Smooth muscle cell (in vitro differentiated cells): ENCODE data around the gene YY1. TPM values are rescaled to one million over a fixed set of nuclear protein-coding genes. Genes with fewer than 3 reads are reported as not detected.

ENCODE experiments used
- DNase-seq: peaks from one replicate; lab custom pipeline; 2025; ENCODE audit not compliant: unreplicated experiment; lab: John Stamatoyannopoulos, UW
- H2AFZ ChIP-seq: fragments of 200-600 bp; sonication (generic); 2 replicates; pipeline ENCODE4 v1.6.0; 2016; ENCODE audit warnings: antibody characterized with exemption, low read depth, mild to moderate bottlenecking
- H3F3A ChIP-seq: fragments of 200-600 bp; sonication (generic); 2 replicates; pipeline ENCODE4 v1.6.0; 2017; ENCODE audit warnings: antibody characterized with exemption, low read depth
- H3K27ac ChIP-seq: fragments of 200-600 bp; sonication (generic); 2 replicates; pipeline ENCODE4 v1.5.1; 2016; ENCODE audit warnings: low read depth, mild to moderate bottlenecking
- H3K27me3 ChIP-seq: fragments of 200-600 bp; sonication (generic); 2 replicates; pipeline ENCODE4 v1.6.1; 2016; ENCODE audit warnings: low read depth, mild to moderate bottlenecking
- H3K36me3 ChIP-seq: fragments of 200-600 bp; sonication (generic); 2 replicates; pipeline ENCODE4 v1.5.1; 2016; ENCODE audit warnings: low read depth
- H3K4me1 ChIP-seq: fragments of 200-600 bp; sonication (generic); 2 replicates; pipeline ENCODE4 v1.5.1; 2016; ENCODE audit warnings: low read depth
- H3K4me2 ChIP-seq: fragments of 200-600 bp; sonication (generic); 2 replicates; pipeline ENCODE4 v1.6.0; 2016; ENCODE audit warnings: mild to moderate bottlenecking
- H3K4me3 ChIP-seq: fragments of 200-600 bp; sonication (generic); 2 replicates; pipeline ENCODE4 v1.5.1; 2016; ENCODE audit warnings: mild to moderate bottlenecking
- H3K79me2 ChIP-seq: fragments of 200-600 bp; sonication (generic); 2 replicates; pipeline ENCODE4 v1.6.0; 2016; ENCODE audit warnings: low read depth, mild to moderate bottlenecking
- H3K9ac ChIP-seq: fragments of 200-600 bp; sonication (generic); 2 replicates; pipeline ENCODE4 v1.6.0; 2016; ENCODE audit warnings: low read depth
- H3K9me3 ChIP-seq: fragments of 200-600 bp; sonication (generic); replicated peaks from 2 replicates; pipeline ENCODE4 v1.5.1; 2016; ENCODE audit warnings: low read depth
- H4K20me1 ChIP-seq: fragments of 200-600 bp; sonication (generic); 2 replicates; pipeline ENCODE4 v1.6.0; 2016; ENCODE audit warnings: low read depth
- CTCF ChIP-seq: fragments of 200-600 bp; sonication (generic); IDR thresholded peaks from 2 replicates; pipeline ENCODE4 v1.5.1; 2017; ENCODE audit warnings: borderline replicate concordance, mild to moderate bottlenecking, antibody characterized with exemption; ENCODE audit not compliant: insufficient read depth, poor library complexity, severe bottlenecking
- WGBS: methylation state at CpG from one replicate; pipeline ENCODE4 v1.1.7; 2016; ENCODE audit warnings: low lambda C conversion rate; 5-methylcytosine and 5-hydroxymethylcytosine counted together
- polyA plus RNA-seq: library from polyadenylated mRNA; unstranded; fragments of >200 nt; fragmentation: Nextera tagmentation; extraction: Ambion mirVana; gene quantifications from 2 replicates; pipeline ENCODE4 v1.2.1, GENCODE V29; 2016
- total RNA-seq: library from RNA; depleted of rRNA; stranded (reverse); fragments of >200 nt; gene quantifications from 2 replicates; pipeline ENCODE4 v1.2.3, GENCODE V29; 2014

YY1 gene
- total and polyA plus RNA-seq, 2 experiments from 2014 or later: 28.2 to 48.7 TPM

DNA sequence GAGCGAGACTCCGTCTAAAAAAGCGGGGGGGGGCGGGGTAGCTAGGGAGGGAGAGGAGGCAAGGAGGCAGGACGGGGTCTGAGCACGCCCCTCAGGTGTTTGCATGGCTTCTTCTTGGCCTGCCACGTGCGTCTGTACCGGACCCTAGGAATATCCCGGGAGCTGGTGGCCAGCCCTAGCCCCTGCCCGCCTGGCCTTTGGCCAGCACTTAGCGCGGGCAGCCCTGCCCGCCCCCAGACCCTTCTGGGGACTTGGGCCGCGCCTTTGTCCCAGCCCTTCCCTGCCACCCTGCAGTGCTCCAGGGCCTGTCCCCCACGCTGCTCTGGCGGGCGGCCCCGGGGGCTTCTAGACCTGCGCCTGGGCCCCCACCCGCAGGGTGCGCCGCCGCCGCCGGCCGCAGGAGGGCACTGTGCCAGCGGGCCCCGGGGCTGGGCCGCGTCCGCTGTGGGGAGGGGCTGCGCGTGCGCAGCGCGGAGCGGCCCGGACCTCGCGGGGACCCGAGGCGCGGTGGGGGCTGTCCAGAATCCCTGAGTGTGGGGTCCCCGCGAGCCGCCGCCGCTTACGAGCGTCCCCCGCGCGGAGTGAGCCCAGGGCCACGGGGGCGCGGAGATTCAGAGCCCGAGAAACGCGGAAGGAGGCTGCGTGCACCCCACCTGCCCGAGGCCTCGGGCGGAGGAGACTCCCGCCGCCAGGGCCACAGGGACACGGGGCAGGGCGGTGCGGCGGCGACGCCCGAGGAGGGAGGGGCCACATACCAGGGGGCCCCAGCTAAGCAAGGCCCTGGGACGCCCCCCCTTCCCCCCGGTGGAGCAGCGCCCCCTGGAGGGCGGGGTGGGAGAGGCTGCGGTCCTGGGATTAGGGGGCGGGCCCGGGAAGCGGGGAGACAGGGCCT is 46.3 kb downstream of the YY1 start:
- Histone ChIP-seq H3K4me1 (no peaks in the 10 kb centered on the region), H3K27ac (no peak overlapping the region), H3K9me3 (no peaks in the 10 kb centered on the region), H4K20me1 (peaks cover 39% of the 10 kb centered on the region), H2AFZ (peak overlapping the region; percentile 78), H3K79me2 (peaks cover 14% of the 10 kb centered on the region), H3F3A (peaks cover 24% of the 10 kb centered on the region), H3K4me2 (peak overlapping the region; percentile 98), H3K27me3 (no peaks in the 10 kb centered on the region), H3K4me3 (peak overlapping the region; percentile 85), H3K36me3 (no peaks in the 10 kb centered on the region), H3K9ac (peak overlapping the region; percentile 82)
- WGBS: 1% methylated on average over 71 of the region's 82 CpGs
- no peak for DNase-seq
- TF ChIP-seq CTCF: peak; percentile 89

DNA sequence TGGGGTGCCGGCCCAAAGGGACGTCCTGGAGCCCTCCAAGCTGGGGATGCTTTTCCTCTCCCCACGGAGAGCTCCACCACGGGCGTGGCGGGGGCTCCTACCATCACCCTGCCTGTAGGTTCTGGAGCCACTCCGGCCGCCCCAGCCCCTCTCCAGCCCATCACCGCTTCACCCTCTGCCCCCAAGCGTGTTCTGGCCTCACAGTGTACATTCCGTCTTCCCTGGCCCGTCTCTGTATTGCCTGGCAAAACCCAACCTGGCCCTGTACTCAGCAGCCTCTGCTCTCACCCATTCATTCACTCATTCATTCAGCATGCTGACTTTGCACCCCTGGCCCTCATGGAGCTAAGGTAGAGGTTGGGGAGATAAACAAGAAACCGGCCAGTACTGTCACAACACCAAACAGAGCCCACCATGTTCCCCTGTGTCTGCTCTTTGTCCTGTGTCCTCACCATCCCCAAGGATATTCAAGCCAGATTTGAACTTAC is 47.0 kb downstream of the YY1 start:
- H3K9ac ChIP-seq: peak overlapping the region; percentile 82
- 85% methylated on average over 3 of the region's 13 CpGs for WGBS
- DNase-seq: no peak
- H3K9me3 ChIP-seq: no peaks in the 10 kb centered on the region
- H3F3A ChIP-seq: peaks cover 24% of the 10 kb centered on the region
- H3K36me3 ChIP-seq: no peaks in the 10 kb centered on the region
- H4K20me1 ChIP-seq: peaks cover 33% of the 10 kb centered on the region
- H3K79me2 ChIP-seq: peaks cover 10% of the 10 kb centered on the region
- H3K27ac ChIP-seq: no peak overlapping the region
- H3K4me3 ChIP-seq: peak overlapping the region; percentile 85
- no peaks in the 10 kb centered on the region for H3K27me3 ChIP-seq
- no peak for TF ChIP-seq CTCF
- no peak overlapping the region for H2AFZ ChIP-seq
- peak overlapping the region; percentile 98 for H3K4me2 ChIP-seq
- H3K4me1 ChIP-seq: no peaks in the 10 kb centered on the region

DNA sequence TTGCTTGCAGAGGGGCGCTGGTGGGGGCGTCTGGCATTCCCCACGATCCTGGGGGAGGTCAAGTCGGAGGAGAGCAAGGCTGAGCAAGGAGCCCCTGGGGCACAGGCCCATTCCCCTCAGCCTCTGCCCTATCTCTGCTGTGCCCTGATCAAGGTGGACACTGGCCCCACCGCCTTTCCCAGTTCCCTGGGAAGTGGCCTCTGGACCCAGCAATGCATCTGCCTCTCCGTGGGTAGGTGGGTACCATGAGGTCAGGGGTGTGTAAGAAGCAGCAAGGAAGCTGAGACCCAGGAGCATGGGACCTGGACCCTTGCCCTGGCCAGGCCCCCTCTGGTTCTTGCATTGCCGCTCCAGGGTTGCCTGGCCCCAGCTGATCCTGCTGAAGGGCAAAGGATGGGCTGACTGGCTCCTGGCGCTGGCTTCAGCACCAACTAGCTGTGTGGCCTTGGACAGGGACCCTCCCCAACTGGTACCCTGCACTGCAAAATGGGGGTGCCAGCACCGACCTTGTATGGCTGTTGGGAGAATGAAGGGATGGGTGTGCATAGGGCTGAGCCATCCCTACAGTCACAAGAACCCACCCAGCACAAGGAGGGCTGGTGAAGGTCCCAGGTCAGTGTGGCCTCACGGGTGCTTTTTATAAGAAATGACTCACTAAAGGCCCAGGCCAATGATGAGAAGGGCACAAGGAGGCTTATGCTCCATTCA is 47.7 kb downstream of the YY1 start:
- no peak for TF ChIP-seq CTCF
- Histone ChIP-seq H3K4me3 (no peak overlapping the region), H3K9ac (no peak overlapping the region), H2AFZ (no peak overlapping the region), H3F3A (peaks cover 24% of the 10 kb centered on the region), H3K27ac (no peak overlapping the region), H3K27me3 (no peaks in the 10 kb centered on the region), H3K36me3 (no peaks in the 10 kb centered on the region), H4K20me1 (peaks cover 26% of the 10 kb centered on the region), H3K4me1 (no peaks in the 10 kb centered on the region), H3K79me2 (peaks cover 8% of the 10 kb centered on the region), H3K9me3 (no peaks in the 10 kb centered on the region), H3K4me2 (no peak overlapping the region)
- 81% methylated on average over 10 of the region's 10 CpGs for WGBS
- DNase-seq: no peak
